Measurements from ENCODE around the gene NYAP1.
A peak's percentile ranks its signal among the peaks of the same experiment; 100 is the strongest.

Gene NYAP1

DNA sequence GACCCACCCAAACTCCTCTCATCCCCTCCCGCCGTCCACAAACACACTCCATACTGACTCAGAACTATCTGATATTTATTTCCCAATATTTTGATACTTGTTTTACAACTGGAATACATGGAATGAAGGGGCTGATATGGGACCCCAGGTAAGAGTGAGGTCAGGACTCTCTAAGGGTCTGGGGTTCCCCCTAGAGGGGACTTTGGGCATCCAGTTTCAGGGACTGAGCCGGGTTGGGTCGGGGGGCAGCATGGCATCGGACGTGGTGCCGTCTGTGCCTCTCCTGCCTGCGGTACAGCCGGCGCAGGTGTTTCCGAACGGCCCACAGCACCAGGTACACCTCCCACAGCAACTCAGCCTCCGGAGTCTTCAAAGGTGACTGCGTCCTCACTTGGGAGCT lies 27.2 kb upstream of the NYAP1 start:
- no peak for DNase-seq (ENCODE audit: low read depth in 1 of 2, low spot score in 1 of 2)

DNA sequence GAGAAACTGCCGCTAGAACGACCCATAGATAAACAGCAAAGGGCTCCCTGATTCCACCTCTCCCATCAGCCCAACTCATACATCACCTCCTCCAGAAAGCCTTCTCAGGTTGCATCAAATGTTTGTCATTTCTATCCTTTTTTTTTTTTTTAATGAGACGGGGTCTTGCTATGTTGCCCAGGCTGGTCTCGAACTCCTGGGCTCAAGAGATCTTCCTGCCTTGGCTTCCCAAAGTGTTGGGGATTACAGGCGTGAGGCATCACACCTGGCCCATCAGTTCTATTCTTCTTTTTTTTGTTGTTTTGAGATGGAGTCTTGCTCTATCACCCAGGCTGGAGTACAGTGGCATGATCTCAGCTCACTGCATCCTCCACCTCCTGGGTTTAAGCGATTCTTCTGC lies 26.7 kb upstream of the NYAP1 start:
- DNase-seq (ENCODE audit: low read depth in 1 of 2, low spot score in 1 of 2), result no peak

DNA sequence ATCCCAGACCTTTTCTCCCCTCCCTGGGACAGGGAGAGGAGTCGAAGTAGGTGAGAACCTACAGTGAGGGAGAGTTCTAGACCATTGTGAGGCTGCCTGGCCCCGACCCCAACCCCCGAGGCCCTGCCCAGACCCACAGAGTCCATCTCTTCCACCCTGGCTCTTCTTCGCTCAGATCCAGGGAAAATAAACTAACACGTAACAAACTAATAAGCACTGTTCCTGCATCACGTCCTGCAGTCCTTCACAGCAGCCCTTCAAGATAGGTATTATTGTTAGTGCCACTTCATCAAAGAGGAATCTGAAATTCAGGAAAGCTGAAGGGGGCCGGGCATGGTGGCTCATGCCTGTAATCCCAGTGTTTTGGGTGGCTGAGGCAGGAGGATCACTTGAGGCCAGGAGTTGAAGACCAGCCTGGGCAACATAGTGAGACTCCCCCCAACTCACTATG lies 19.5 kb upstream of the NYAP1 start, which contains the start of gene SPACDR:
Gene SPACDR, minus strand, starts transcription at position 51 of the 451 bp plus-strand sequence. CDS start 235 bp downstream, outside the sequence.
- no peak for DNase-seq (ENCODE audit: low read depth in 1 of 2, low spot score in 1 of 2)

DNA sequence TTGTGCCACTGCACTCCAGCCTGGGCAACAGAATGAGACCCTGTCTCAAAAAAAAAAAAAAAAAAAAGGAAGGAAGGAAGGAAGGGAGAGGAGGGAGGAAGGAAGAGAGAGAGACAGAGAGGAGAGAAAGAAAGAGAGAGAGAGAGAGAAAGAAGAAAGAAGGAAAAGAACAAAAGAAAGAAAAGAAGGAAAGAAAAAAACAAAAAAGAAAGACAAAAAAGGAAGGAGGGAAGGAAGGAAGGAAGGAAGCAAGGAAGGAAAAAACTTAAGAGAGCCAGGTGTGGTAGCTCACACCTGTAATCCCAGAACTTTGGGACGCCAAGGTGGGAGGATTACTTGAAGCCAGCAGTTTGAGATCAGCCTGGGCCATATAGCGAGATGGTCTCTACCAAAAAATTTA lies 18.9 kb upstream of the NYAP1 start:
- no peak for DNase-seq (ENCODE audit: low read depth in 1 of 2, low spot score in 1 of 2)

DNA sequence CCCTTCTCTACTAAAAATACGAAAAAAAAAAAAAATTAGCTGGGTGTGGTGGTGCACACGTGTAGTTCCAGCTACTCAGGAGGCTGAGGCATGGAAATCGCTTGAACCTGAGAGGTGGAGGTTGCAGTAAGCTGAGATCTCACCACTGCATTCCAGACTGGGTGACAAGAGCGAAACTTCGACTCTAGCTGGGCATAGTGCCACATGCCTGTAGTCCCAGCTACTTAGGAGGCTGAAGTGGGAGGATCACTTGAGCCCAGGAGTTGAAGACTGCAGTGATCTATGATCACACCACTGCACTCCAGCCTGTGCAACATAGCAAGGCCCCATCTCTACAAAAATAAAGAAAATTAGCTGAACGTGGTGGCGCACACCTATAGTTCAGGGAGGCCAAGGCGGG lies 18.4 kb upstream of the NYAP1 start:
- DNase-seq (ENCODE audit: low read depth in 1 of 2, low spot score in 1 of 2), result no peak

DNA sequence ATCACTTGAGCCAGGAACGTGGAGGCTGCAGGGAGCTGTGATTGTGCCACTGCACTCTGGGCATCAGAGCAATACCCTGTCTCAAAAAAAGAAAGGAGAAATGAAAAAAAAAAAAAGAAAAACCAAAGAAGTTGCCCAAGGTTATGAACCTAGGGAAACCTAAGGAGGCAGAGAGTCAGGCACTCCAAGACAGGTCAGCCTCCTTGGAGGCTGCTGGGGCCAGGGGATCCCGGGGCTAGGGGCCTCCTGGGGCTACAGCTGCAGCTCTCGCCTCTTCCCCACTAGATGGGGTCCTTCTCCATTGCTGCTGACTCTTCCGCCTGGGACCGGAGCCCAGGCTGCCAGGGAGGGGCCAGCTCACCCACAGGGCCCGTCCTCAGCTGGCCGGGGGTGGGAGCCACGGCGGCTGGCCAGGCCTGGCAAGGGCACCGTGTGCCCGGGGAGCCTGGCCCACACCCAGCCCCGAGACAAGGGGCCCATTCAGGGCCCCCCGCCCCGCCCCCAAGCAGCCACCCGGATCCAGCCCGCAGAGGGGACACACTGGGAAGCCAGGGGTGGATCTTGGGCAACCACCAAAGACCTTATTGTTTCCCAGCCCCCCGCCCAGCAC lies 17.9 kb upstream of the NYAP1 start:
- DNase-seq (ENCODE audit: low read depth in 1 of 2, low spot score in 1 of 2), result no peak

DNA sequence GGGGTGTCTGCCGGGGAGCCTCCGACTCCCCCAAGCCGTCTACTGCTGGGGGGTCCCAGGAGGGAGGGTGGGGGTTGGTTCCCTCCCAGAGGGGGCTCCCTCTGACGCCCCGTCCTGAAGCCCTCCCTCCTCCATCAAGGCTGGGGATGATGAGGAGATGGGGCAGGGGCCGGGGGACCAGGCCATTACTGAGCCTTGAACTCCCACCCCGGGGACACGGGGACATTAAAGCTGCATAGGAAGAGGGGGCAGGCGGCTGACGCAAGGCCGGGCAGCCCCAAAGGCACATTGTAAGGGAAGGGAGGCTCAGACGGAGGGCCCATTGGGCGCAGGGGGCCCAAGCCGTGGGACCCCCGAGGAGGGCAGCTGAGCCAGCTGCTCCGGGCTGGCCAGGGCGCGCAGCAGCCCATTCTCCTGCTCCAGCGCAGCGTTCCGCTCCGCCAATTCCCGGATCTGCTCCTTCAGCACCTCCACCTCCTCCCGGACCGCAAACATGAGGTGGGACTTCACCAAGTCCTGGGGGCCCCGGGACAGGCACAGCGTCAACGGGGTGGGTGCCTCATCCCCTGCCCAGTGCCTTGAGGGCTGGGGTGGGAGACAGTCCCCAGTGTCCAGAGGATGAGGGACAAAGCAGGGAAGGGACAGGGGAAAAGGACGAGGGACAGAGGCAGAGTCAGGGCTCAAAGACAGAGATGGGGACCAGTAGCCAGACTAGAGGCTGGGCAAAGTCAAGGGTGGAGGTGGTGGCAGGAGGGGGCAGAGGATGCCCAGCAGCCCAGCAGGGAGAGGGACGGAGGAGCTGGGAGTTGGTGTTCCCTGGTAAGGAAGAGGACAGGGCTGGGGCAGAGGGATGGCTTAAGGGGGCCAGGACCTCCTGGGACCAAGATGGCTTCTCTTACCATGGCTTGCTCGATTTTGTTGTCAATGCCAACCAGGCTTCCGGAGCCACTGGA lies 16.8 kb upstream of the NYAP1 start:
- no peak for DNase-seq (ENCODE audit: low read depth in 1 of 2, low spot score in 1 of 2)

DNA sequence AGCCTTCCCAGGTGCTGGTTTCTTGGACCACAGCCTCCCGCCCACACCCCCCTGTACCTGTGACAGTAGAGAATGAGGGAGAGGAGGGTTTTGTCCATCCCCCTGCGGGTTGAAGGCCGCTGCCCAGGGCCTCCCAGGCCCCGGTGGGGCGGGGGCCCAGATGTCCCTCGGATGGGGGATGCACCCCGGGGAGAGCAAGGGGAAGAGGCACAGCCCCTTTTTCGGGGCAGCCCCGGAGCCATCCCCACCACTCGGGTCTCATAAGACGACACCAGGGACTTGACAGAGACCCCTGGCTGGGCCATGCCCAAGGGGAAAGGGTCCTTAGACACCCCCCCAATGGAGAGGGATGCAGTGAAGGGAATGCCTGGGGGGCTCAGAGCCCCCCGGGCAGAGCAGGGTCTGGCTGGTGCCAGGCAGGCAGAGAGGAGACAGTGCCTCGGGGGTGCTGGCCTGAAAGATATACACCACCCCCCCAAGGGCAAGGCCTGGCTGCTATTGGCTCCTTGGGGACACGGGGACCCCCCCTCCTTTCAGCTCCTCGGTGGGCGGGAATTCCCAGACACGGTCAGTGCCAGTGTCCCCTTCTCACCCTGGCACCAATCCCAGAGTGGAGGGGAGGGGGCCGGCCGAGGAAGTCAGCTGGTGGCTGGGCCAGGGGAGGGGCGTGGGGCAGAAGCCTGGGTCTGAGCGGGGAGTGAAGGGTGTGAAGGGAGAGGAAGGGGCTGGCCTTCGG lies 15.9 kb upstream of the NYAP1 start:
- no peak for DNase-seq (ENCODE audit: low read depth in 1 of 2, low spot score in 1 of 2)

DNA sequence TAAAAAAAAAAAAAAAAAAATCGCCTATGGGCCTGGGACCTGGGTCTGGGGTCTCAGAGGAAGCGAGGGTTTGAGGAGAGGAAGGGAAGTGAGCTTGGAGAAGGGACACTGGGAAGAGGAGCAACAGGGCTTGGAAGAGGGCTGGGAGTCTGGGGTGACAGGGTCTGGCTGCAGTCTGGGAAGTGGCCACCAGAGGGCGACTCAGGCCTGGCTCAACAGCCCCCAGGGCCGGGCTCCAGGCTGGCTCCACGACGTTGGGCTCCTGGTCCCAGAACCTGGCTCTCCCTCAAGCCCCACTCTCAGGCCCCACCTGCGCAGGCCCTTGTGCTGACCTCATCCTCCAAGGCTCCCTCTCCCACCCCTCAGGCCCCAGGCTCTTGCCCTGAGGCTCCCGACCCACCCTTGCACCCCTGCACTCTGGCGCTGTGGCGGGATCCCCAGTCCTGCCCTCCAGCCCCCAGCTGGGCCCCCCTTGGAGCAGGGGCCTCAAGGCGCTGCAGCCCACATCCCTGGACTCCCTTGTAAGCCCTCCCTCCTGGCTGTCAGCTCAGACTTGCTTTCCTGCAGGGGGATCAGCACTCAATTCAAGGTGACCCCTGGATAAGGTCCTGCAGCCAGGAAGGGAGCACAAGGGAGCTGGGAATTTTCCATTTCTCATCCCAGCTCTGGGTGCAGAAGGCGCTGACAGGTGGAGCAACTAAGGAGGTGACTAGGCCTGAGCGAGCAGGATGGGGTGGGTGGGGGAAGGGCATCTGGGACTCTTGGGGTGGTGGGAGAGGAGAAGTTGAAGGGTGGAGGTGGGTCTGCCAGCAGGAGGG lies 14.3 kb upstream of the NYAP1 start:
- peak; percentile 73 to 78 for DNase-seq (ENCODE audit: low read depth in 1 of 2, low spot score in 1 of 2)

DNA sequence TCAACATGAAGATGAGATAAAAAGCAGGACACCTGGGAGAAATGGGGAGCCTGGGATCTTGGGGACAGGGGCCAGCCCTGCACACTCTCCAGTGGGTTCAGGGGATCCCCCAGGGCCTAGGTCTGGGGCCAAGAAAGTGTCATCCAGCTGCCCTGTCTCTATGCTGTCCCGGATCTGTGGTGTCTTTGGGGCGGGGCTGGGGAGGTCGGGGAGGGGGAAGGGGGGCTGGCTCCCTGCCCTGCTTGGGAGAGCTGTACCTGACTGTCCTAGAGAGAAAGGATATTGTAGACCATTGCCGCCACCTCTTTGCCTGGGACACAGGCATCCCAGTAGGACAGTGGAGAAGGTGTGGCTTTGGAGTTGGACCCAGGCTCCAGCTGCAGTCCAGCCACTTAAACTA lies 12.7 kb upstream of the NYAP1 start:
- DNase-seq (ENCODE audit: low read depth in 1 of 2, low spot score in 1 of 2), result no peak

DNA sequence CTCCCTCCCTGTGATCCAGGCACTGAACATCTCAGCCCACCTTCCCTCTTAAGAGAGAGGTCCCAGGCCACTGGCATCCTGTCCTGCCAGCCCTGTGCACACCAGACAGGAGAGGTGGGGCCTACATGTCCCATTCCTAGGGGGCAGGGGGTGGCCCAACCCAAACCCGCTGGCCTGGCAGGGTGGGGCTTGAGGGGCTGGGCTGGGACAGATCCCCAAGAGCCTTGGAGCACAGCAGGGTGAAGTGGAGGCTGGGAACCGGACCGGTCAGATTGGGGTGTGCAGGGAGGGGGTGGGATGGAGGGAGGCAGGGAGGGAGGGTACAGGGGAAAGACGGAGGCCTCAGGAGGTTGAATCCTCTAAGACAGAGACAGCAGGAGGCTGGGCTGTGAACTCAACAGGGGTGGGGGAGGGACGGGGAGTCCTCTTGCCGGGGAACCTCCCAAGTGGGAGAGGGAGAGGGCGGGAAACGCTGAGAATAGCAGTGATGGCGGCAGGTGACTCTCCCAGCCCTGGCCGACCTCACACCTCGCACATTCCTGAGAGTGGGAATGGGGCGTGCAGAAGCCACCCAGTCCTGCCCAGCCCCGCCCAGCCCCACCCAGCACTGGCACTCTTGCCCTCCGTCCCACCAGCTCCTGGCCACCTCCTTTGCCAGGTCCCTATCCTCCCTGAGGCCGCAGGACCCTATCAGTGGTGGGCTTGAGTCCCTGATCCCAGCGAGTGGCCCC lies 11.4 kb upstream of the NYAP1 start:
- DNase-seq (ENCODE audit: low read depth in 1 of 2, low spot score in 1 of 2), result no peak

DNA sequence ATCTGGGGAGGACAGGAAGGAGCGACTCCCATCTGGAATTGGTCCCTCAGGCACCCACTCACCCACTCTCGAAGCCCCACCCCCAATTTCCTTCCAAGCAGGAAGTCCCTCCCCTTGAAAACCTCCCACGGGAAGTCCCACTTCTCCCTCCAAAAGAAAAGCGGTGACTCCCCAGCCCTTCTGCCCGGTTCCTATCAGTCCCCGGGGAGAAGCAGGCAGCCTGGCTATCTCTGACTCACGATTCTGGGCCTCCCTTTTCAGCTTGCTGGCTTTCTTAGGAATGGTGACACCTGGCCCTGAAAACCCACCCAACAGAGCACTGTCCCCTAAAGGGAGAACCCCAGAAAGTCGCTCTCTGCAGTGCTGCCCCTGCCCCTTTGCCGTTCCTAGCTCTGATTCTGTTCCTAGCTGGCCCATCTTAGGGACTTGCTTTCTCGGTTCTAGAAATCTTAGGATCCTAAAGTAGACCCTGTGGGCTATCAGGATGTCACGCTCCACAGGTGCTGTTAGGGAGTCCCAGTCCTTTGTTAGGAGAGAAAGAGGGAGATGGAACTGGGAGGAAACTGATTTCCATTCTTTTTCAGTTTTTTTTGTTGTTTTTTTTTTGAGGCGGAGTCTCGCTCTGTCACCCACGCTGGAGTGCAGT lies 10.8 kb upstream of the NYAP1 start:
- DNase-seq (ENCODE audit: low read depth in 1 of 2, low spot score in 1 of 2), result no peak

DNA sequence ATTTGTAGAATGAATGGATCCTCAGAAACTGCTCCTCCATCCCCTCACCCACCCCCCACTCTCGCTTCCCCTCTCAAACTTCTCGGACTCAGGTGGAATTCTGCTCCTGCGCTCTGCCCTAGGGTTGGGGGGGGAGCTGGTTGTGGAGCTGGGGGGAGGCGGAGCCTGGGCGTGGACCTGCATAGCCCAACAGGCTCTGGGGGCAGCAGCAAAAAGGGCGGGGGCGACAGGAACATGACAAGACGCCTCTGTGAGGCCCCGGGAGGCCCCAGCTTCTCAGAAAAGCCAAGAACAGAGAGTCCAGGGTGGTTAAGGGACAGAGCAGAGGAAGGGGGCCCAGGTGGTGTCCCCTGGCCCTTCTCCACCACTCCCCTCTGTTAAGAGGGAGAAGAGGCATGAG lies 8.2 kb upstream of the NYAP1 start:
- no peak for DNase-seq (ENCODE audit: low read depth in 1 of 2, low spot score in 1 of 2)

DNA sequence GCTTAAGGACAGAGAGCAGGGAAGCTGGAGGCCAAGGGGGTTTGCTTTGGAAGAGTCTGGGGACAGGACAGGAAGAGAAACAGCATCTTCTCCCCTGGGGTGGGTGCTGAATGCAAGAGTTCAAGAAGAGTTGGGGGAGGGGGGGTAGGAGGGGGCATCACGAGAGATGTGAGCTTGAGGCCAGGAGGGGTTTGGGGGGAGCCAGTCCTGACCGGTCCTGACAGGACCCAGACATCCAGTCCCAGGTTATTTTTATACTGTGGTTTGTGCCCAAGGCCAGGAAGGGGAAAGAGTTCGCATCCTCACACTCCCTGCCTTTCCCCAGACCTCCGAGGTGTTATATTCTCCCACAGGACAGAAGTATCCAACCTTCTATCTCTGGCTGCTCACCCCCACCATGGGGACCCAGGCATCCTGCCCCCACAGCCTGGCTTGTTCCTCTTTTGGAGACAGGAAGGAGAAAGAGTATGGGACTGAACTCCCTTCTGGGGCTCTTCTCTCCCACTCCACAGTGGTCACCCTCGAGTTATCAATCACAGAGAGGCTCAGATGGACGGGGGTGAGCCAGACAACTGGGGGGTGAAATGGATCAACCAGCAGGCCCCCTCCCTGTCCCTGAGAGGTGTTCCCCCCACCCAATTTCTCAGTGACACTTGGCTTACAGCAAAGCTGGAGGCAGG lies 7.5 kb upstream of the NYAP1 start:
- no peak for DNase-seq (ENCODE audit: low read depth in 1 of 2, low spot score in 1 of 2)

DNA sequence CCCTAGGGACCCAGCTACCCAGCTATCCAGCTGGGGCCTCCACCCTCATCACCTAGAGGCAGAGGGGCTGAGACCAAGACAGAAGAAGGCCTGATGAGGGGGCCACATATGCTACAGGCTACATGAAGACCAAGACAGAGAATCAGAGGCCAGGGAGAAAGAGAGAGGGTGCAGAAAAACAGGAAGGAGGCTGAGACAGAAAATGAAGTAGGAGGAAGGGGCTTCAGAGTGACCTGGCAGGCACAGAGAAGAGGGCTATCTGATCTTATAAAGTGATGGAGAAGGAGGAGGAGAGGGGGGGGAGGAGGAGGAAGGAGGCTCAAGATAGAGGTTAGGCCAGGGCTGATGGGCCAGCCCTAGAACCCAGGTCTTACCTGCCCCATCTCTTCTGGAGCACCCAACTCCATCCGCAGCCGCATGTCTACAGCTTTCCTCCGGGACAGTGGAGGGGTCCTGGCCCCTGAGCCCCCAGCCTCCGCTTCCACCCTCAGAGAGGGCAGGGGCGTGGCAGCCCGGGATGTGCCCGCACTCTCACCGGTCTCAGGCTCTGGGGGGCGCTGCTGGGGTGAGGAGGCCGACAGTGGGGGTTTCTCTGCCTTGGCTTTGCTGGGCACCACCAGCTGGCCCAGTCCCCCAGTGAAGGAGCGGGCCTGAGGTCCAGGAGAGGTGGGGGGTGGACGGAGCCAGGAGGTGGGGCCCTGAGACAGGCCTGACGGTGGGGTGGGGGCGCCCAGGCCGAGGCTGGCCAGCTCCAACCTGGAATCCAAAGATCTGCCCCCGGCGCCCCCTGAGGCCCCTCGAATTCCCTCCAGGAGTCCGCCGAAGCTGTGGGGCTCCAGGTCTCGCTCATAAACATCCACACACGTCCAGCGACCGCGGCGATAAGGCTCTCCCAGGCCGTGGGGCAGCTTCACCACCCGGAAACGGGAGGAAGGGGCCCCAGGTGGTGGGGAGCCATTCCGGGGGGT lies 6.5 kb upstream of the NYAP1 start:
- no peak for DNase-seq (ENCODE audit: low read depth in 1 of 2, low spot score in 1 of 2)

DNA sequence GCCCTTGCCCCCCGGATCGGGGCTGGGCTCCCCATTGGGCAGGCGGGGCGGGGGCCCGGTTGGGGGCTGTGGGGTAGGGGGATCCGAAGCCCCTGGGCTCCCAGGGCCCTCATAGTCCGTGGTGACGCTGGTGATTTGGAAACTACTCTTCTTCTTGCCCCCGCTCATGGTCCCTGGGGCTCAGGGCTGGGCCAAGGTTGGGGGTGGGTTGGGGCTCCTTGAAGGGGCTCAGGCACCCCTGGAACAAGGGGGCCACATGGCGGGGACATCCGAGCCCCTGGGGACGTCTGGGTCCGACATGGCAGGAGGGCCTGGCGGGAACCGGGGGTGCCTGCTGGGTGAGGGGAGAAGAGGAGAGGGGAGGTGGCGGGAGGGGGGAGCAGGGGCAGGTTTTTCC lies 5.9 kb upstream of the NYAP1 start:
- no peak for DNase-seq (ENCODE audit: low read depth in 1 of 2, low spot score in 1 of 2)

DNA sequence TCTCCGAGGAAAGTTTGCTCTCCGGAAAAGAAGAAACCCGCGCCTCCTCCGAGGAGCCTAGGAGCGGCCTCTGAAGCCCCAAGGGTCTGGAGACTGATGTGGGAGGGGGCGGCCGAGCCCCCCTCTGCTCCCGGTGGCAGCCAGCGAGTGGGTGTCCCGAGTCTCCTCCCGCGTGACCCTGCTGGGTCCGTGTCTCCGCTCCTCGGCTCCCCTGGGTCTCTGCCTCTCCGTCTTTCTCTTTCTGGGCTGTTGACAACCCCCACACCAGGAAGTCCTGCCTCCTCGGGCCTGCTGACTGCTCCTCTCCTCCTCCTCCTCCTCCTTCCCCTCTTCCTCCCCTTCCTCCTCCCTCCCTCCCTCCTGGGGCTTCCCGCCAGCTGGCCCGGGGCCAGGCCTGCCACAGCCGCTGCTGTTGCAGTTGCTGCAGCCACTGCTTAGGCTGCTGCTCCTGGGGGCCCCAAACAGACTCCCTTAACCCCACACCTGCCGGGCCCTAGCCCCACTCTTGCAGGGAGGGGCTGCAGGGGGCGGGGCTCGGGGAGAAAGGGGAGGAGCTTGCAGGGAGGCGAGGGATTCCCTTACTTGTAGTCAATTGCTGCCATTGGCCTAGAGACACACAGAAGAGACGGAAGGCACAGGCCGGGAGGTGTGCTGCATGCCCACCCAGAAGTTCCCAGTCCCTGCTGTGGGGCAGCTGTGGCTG lies 4.6 kb upstream of the NYAP1 start, which contains the start of gene TSC22D4:
Gene TSC22D4, minus strand, starts transcription at position 257 of the 703 bp plus-strand sequence. CDS start 1,176 bp downstream, outside the sequence.
- DNase-seq (ENCODE audit: low read depth in 1 of 2, low spot score in 1 of 2), result peak; percentile 76 to 79

Data from activated CD4-positive, alpha-beta T cell treated with anti-CD3 and anti-CD28 coated beads, Interleukin-2, amount 50 U/mL, for 24 hours (primary cell).